Measurements from ENCODE around the gene APC.

APC gene

DNA sequence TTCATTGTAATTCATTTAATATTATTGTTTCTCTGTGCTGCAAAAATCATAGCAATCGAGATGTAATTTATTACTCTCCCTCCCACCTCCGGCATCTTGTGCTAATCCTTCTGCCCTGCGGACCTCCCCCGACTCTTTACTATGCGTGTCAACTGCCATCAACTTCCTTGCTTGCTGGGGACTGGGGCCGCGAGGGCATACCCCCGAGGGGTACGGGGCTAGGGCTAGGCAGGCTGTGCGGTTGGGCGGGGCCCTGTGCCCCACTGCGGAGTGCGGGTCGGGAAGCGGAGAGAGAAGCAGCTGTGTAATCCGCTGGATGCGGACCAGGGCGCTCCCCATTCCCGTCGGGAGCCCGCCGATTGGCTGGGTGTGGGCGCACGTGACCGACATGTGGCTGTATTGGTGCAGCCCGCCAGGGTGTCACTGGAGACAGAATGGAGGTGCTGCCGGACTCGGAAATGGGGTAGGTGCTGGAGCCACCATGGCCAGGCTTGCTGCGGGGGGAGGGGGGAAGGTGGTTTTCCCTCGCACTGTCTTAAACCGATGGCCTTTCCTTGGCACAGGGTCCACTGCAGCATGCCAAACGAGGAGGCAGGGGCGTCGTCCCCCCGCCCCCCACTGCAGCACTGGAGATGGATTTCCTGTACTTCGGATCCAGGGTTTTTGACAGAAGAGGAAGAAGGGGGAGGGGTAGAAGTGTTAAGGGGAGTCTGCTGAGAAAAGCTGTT is at the start of gene APC:
TSS of gene APC (plus strand) at position 423 of the 728 bp plus-strand sequence. CDS start 17,006 bp downstream, outside the sequence.
- Histone ChIP-seq H3K9ac (ENCODE audit: low read length) (peak within 1 kb of the TSS; percentile 85), H3K36me3 (ENCODE audit: control insufficient read depth, insufficient read depth, low read length, severe bottlenecking) (no peaks in the 10 kb centered on the region), H3K9me3 (ENCODE audit: control insufficient read depth, low read length) (no peaks in the 10 kb centered on the region), H3K27me3 (replicated peaks; ENCODE audit: control insufficient read depth, insufficient read depth, low read length) (no peaks in the 10 kb centered on the region), H3K4me1 (ENCODE audit: control insufficient read depth, insufficient read depth, low read length) (peaks cover 29% of the 10 kb centered on the region), H3K4me3 (ENCODE audit: low read length) (peak within 1 kb of the TSS; percentile 91)
- DNase-seq (ENCODE audit: low read depth), result peak; percentile 97

DNA sequence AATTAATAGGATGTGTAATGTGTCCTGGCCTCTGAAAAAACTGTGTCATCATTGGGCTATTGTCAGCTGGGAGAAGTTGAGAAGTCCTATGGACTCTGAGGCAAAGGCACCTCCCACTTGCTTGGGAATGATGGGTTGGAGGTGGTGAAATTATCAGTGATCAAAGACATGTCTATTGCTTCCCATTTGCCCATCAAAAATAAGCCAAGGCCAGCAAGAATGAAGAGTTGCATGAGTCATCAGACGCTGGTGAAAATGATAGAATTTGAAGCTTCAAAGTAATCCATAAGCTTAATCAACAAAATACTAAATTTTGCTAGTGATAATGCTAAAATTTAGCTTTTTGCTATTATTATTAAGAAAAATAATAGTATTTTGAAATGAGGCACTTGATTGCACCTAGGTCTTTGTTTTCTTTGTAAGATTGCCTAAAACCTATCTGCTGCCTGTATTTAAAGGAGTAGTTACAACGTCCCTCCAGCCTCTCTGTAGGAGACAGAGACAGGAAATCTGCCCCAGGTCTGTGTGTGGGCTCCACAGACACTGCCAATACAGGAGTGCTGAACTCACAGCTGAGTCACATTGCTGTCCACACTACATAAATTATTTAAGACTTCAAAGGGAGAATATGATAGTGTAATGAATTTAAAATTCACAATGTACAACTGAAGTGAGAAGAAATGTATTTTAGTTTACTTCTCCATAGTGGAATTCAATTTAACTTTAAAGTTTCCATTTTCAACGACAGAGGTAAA is 48.4 kb upstream of the APC start:
- peaks cover 5% of the 10 kb centered on the region for H3K9me3 ChIP-seq (ENCODE audit: control insufficient read depth, low read length)
- no peak overlapping the region for H3K4me3 ChIP-seq (ENCODE audit: low read length)
- no peaks in the 10 kb centered on the region for H3K36me3 ChIP-seq (ENCODE audit: control insufficient read depth, insufficient read depth, low read length, severe bottlenecking)
- H3K27me3 ChIP-seq (replicated peaks; ENCODE audit: control insufficient read depth, insufficient read depth, low read length), result peaks cover 20% of the 10 kb centered on the region
- no peak for DNase-seq (ENCODE audit: low read depth)
- peaks cover 16% of the 10 kb centered on the region for H3K4me1 ChIP-seq (ENCODE audit: control insufficient read depth, insufficient read depth, low read length)
- no peak overlapping the region for H3K9ac ChIP-seq (ENCODE audit: low read length)

DNA sequence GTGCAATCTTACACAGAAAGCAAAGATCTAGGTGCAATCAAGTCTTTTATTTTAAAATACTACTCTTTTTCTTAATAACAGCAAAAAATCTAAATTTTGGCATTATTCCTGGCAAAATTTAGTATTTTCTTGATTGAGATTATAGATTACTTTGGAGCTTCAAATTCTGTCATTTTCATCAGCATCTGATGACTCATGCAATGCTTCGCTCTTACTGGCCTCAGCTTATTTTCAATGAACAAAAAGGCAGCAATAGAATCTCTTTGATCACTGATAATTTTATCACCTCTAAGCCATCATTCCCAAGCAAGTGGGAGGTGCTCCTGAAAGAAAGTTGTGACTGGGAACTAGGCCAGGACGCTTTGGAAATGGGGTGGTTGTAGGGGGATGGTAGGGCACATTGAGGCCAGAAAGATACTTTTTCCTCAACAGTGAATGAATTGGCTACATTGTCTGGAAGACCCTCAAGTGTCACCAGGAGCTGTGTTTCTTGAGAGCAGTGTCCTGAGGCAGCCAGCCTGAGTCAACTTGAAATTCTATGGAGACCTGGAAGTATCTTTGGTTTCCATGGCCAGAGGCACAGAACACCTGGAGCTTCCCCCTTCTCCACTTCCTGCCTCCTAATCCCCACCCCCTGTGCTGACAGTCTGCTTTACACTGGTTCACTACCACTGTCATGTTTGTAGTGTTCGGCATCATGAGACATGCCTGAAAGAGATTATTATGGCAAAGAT is 46.9 kb upstream of the APC start:
- no peak for DNase-seq (ENCODE audit: low read depth)
- peaks cover 5% of the 10 kb centered on the region for H3K9me3 ChIP-seq (ENCODE audit: control insufficient read depth, low read length)

DNA sequence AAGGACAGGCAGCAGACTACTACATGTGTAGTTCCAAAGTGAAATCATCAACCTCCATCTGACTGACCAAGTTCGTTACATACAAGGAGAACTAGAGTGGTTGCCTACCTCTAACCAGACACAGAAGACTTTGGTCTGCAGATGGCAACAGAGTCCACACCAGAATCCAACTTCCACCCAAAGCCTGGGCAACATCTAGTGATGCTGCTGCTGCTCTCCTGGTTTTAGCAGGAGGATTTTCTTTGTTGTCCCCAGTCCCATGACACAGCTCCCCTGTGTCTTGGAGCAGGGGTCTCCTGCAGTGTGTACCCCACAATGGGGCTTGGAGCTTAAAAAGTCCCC is 46.4 kb upstream of the APC start:
- Histone ChIP-seq H3K4me3 (ENCODE audit: low read length) (no peak overlapping the region), H3K9ac (ENCODE audit: low read length) (no peak overlapping the region), H3K9me3 (ENCODE audit: control insufficient read depth, low read length) (peaks cover 5% of the 10 kb centered on the region), H3K27me3 (replicated peaks; ENCODE audit: control insufficient read depth, insufficient read depth, low read length) (peaks cover 20% of the 10 kb centered on the region), H3K4me1 (ENCODE audit: control insufficient read depth, insufficient read depth, low read length) (peaks cover 10% of the 10 kb centered on the region), H3K36me3 (ENCODE audit: control insufficient read depth, insufficient read depth, low read length, severe bottlenecking) (no peaks in the 10 kb centered on the region)
- DNase-seq (ENCODE audit: low read depth), result no peak

More for the DNA sequence above, 46.9 kb upstream of the APC start:
- Histone ChIP-seq H3K27me3 (replicated peaks; ENCODE audit: control insufficient read depth, insufficient read depth, low read length) (peaks cover 20% of the 10 kb centered on the region), H3K9ac (ENCODE audit: low read length) (no peak overlapping the region), H3K4me3 (ENCODE audit: low read length) (no peak overlapping the region), H3K36me3 (ENCODE audit: control insufficient read depth, insufficient read depth, low read length, severe bottlenecking) (no peaks in the 10 kb centered on the region), H3K4me1 (ENCODE audit: control insufficient read depth, insufficient read depth, low read length) (peaks cover 14% of the 10 kb centered on the region)

DNA sequence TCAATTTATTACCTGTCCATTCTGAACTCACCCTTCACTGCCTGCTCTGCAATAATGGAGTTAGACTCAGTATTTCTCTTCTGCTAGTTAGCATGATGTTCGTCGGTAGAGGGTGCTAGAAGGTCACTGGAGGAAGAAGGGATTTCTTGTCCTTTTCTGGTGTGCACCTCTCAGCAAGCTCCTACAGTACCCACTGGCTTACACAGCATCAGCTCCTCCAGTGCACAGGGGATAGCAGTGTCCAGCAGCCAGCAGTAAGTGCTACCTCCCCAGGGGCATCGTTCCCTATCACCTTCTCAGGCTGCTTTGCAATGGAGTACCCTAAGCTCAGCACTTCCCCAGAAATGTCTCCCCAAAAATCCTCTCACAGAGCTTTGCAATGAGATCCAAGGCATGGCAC is 45.9 kb upstream of the APC start:
- H3K4me3 ChIP-seq (ENCODE audit: low read length), result no peak overlapping the region
- H3K4me1 ChIP-seq (ENCODE audit: control insufficient read depth, insufficient read depth, low read length), result peaks cover 9% of the 10 kb centered on the region
- H3K9me3 ChIP-seq (ENCODE audit: control insufficient read depth, low read length), result peaks cover 5% of the 10 kb centered on the region
- H3K36me3 ChIP-seq (ENCODE audit: control insufficient read depth, insufficient read depth, low read length, severe bottlenecking), result no peaks in the 10 kb centered on the region
- H3K27me3 ChIP-seq (replicated peaks; ENCODE audit: control insufficient read depth, insufficient read depth, low read length), result peaks cover 20% of the 10 kb centered on the region
- H3K9ac ChIP-seq (ENCODE audit: low read length), result no peak overlapping the region
- DNase-seq (ENCODE audit: low read depth), result no peak

DNA sequence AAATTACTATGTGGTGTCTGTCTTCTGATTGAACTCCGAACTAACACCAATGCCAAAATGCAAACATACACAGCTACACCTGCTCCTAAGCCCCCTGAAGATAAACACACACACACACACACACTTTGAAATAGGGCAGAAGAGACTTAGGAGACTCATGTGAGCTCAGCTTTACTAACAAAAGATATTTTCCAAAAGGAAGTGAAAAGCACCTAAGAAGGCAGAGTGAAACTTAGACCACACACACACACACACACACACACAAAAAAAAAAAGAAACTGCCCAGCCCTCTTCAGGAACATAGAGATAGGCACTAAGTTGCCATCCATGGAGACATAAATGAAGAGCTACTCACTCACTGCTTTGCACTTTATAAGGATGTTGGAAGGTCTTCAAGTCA is 45.2 kb upstream of the APC start:
- no peak overlapping the region for H3K4me3 ChIP-seq (ENCODE audit: low read length)

DNA sequence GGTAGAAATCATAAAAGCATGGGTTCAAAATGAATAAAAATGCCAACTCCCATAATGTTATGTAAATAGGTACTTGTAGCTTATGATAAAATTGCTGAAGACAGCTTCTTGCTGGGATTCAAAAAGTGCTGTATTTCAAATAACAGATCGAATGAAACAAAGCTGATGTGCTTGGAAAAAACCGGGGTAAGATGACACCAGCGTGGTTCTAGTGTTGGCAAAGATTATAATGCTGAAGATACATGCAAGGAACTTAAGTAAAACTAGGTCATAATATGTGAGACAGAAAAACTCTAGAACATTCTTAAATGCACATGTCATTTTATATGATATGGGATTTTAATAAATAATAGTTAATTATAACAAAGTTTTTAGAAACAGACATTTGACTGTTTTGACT is 44.4 kb upstream of the APC start:
- H3K9ac ChIP-seq (ENCODE audit: low read length), result no peak overlapping the region
- peaks cover 9% of the 10 kb centered on the region for H3K4me1 ChIP-seq (ENCODE audit: control insufficient read depth, insufficient read depth, low read length)
- no peak for DNase-seq (ENCODE audit: low read depth)
- peaks cover 5% of the 10 kb centered on the region for H3K9me3 ChIP-seq (ENCODE audit: control insufficient read depth, low read length)
- H3K27me3 ChIP-seq (replicated peaks; ENCODE audit: control insufficient read depth, insufficient read depth, low read length), result peaks cover 20% of the 10 kb centered on the region
- H3K4me3 ChIP-seq (ENCODE audit: low read length), result no peak overlapping the region
- no peaks in the 10 kb centered on the region for H3K36me3 ChIP-seq (ENCODE audit: control insufficient read depth, insufficient read depth, low read length, severe bottlenecking)

More for the DNA sequence above, 45.2 kb upstream of the APC start:
- peaks cover 5% of the 10 kb centered on the region for H3K9me3 ChIP-seq (ENCODE audit: control insufficient read depth, low read length)
- H3K4me1 ChIP-seq (ENCODE audit: control insufficient read depth, insufficient read depth, low read length), result peaks cover 9% of the 10 kb centered on the region
- H3K27me3 ChIP-seq (replicated peaks; ENCODE audit: control insufficient read depth, insufficient read depth, low read length), result peaks cover 20% of the 10 kb centered on the region
- H3K9ac ChIP-seq (ENCODE audit: low read length), result no peak overlapping the region
- DNase-seq (ENCODE audit: low read depth), result no peak
- no peaks in the 10 kb centered on the region for H3K36me3 ChIP-seq (ENCODE audit: control insufficient read depth, insufficient read depth, low read length, severe bottlenecking)

DNA sequence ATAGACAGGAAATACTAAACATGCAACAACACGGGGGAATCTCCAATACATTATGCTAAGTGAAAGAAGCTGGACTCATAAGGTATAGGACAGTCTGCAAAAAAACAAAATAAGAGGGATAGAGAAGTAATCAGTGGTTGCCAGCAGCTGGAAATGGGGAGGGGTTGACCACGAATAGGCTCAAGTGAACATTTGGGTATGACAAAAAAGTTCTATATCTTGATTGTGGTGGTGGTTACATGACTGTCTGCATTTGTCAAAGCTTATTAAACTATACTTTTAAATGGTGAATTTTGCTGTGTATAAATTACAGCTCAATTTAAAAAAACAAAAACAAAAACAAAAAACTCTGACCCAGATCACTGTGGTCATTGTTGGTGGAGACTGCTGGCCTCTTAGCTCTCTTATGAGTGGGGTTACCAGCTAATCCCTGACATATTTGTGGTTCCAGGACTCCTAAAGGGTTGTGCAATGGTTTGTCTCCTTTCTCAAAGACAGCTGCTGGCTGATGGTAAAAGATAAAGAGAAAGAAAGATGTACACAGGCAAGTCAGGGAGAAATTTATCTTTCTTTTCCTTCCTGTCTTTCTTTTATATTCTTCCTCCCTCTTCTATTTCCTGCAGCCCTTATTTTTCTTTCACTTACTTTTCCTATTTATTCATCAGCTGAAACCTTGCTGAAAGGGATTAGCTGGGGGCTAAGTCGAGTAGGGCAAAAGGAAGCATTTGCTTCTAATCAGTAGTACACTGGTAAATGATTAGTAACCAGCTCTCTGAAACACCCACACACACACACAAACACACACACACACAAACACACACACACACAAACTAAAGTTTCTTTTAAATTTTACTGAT is 42.6 kb upstream of the APC start:
- peaks cover 9% of the 10 kb centered on the region for H3K4me1 ChIP-seq (ENCODE audit: control insufficient read depth, insufficient read depth, low read length)

DNA sequence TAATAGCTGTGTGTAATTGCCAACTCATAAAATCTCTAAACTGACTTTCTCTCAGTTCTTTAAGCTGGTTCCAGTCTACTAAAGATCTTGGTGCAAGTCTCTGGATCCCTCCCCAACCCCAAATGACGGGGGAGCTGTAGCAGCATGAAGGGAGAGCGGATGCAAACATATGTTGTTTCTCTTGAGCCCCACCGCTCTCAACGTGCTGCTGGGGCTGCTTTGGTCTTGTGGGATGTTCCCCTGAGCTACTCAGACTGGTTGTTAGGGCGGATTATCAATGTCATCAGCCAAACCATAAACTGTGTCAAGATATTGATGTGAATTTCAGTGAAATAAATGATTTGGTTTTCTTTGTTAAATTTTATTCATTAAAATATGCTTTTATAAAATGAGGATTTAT is 40.9 kb upstream of the APC start:
- peaks cover under 1% of the 10 kb centered on the region for H3K9me3 ChIP-seq (ENCODE audit: control insufficient read depth, low read length)
- peaks cover 9% of the 10 kb centered on the region for H3K4me1 ChIP-seq (ENCODE audit: control insufficient read depth, insufficient read depth, low read length)
- H3K36me3 ChIP-seq (ENCODE audit: control insufficient read depth, insufficient read depth, low read length, severe bottlenecking), result no peaks in the 10 kb centered on the region
- H3K27me3 ChIP-seq (replicated peaks; ENCODE audit: control insufficient read depth, insufficient read depth, low read length), result no peaks in the 10 kb centered on the region
- no peak overlapping the region for H3K4me3 ChIP-seq (ENCODE audit: low read length)
- H3K9ac ChIP-seq (ENCODE audit: low read length), result no peak overlapping the region
- DNase-seq (ENCODE audit: low read depth), result no peak

More for the DNA sequence above, 42.6 kb upstream of the APC start:
- DNase-seq (ENCODE audit: low read depth), result peak; percentile 92
- H3K9me3 ChIP-seq (ENCODE audit: control insufficient read depth, low read length), result peaks cover 5% of the 10 kb centered on the region
- no peak overlapping the region for H3K9ac ChIP-seq (ENCODE audit: low read length)
- no peak overlapping the region for H3K4me3 ChIP-seq (ENCODE audit: low read length)
- H3K27me3 ChIP-seq (replicated peaks; ENCODE audit: control insufficient read depth, insufficient read depth, low read length), result peaks cover 16% of the 10 kb centered on the region
- H3K36me3 ChIP-seq (ENCODE audit: control insufficient read depth, insufficient read depth, low read length, severe bottlenecking), result no peaks in the 10 kb centered on the region

DNA sequence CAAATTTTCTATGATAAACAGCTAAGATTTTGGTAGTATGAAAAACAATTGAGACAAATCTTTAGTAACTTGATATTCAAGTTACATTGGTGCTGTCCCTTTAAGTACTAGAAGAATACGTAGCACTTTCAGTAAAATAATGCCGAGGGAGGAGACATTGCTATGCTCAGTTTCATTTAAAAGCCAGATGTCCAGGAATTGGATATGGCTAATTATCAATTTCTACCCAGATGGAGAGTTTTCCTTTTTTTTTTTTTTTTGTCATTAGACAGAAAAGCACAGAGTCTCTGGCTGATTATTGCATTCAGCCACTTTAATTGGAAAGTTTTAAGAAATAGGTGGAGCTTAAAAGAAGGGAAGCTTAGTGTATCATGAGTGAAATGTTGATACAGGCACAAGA is 40.4 kb upstream of the APC start:
- Histone ChIP-seq H3K36me3 (ENCODE audit: control insufficient read depth, insufficient read depth, low read length, severe bottlenecking) (no peaks in the 10 kb centered on the region), H3K27me3 (replicated peaks; ENCODE audit: control insufficient read depth, insufficient read depth, low read length) (no peaks in the 10 kb centered on the region), H3K9ac (ENCODE audit: low read length) (no peak overlapping the region), H3K9me3 (ENCODE audit: control insufficient read depth, low read length) (no peaks in the 10 kb centered on the region), H3K4me1 (ENCODE audit: control insufficient read depth, insufficient read depth, low read length) (peaks cover 9% of the 10 kb centered on the region), H3K4me3 (ENCODE audit: low read length) (peak overlapping the region; percentile 63)
- DNase-seq (ENCODE audit: low read depth), result peak; percentile 21

Measured in adipocyte (in vitro differentiated cells).